OCI-LY3 (cell line): ENCODE measurements around the gene SLC25A40.

Source experiments
- H2AFZ ChIP-seq: fragments of 200-600, 300-600 bp; shearing (Covaris generic); 2 replicates; pipeline ENCODE4 v1.6.0; 2014; ENCODE audit warnings: antibody characterized with exemption, low read depth, low read length
- H3K27ac ChIP-seq: fragments of 200-600, 300-600 bp; sonication (generic); 2 replicates; pipeline ENCODE4 v1.5.1; 2014; ENCODE audit warnings: mild to moderate bottlenecking, low read length, moderate library complexity, mixed read lengths
- H3K27me3 ChIP-seq: fragments of 200-600, 300-600 bp; sonication (generic); 2 replicates; pipeline ENCODE4 v1.6.1; 2014; ENCODE audit warnings: low read depth, low read length, mixed read lengths
- H3K36me3 ChIP-seq: fragments of 200-600, 300-600 bp; sonication (generic); replicated peaks from 2 replicates; pipeline ENCODE3; 2014; ENCODE audit warnings: low read depth, low read length, mixed read lengths
- H3K4me1 ChIP-seq: fragments of 300-600, 200-600 bp; sonication (generic); 2 replicates; pipeline ENCODE4 v1.6.1; 2014; ENCODE audit warnings: low read length, mixed read lengths
- H3K4me2 ChIP-seq: fragments of 200-600, 300-600 bp; sonication (generic); 2 replicates; pipeline ENCODE4 v1.6.1; 2014; ENCODE audit warnings: low read length, mixed read lengths
- H3K4me3 ChIP-seq: fragments of 300-600, 200-600 bp; sonication (generic); 2 replicates; pipeline ENCODE4 v1.5.1; 2014; ENCODE audit warnings: antibody characterized with exemption, mild to moderate bottlenecking, low read length, moderate library complexity
- H3K79me2 ChIP-seq: fragments of 300-600, 200-600 bp; shearing (Covaris generic); 2 replicates; pipeline ENCODE4 v1.6.1; 2014; ENCODE audit warnings: mild to moderate bottlenecking, low read length, mixed read lengths
- H3K9ac ChIP-seq: fragments of 300-600, 200-600 bp; shearing (Covaris generic); 2 replicates; pipeline ENCODE4 v1.6.0; 2014; ENCODE audit warnings: mild to moderate bottlenecking, low read length, moderate library complexity
- H3K9me3 ChIP-seq: fragments of 200-600, 300-600 bp; shearing (Covaris generic); 2 replicates; pipeline ENCODE4 v1.6.1; 2014; ENCODE audit warnings: low read length, mixed read lengths; ENCODE audit not compliant: insufficient read depth
- H4K20me1 ChIP-seq: fragments of 200-600, 300-600 bp; sonication (generic); 2 replicates; pipeline ENCODE4 v1.6.1; 2016; ENCODE audit warnings: low read length, mixed read lengths; ENCODE audit not compliant: insufficient read depth
- CTCF ChIP-seq: fragments of 200-600, 300-600 bp; sonication (generic); IDR thresholded peaks from 2 replicates; pipeline ENCODE4 v1.5.1; 2014; ENCODE audit warnings: antibody characterized with exemption, low read length, low read depth
- EZH2phosphoT487 ChIP-seq: fragments of 200-600 bp; shearing (Covaris generic); IDR thresholded peaks from 2 replicates; pipeline ENCODE4 v1.6.1; 2018; ENCODE audit warnings: antibody characterized with exemption, mixed run types, low read depth

Gene SLC25A40

GRCh38 chr7:87866089-87866488 is 10.1 kb downstream of the SLC25A40 start:
- no peaks in the 10 kb centered on the region for H3K27me3 ChIP-seq
- H2AFZ ChIP-seq: no peak overlapping the region
- no peak for TF ChIP-seq EZH2phosphoT487
- TF ChIP-seq CTCF: no peak
- peaks cover 29% of the 10 kb centered on the region; the same call in 1 of the 2 replicates for H3K9me3 ChIP-seq
- peaks cover 73% of the 10 kb centered on the region for H3K36me3 ChIP-seq
- H3K9ac ChIP-seq: no peak overlapping the region
- peaks cover 55% of the 10 kb centered on the region for H3K79me2 ChIP-seq
- H3K4me3 ChIP-seq: no peak overlapping the region
- no peaks in the 10 kb centered on the region for H4K20me1 ChIP-seq
- H3K4me1 ChIP-seq: no peaks in the 10 kb centered on the region
- H3K27ac ChIP-seq: no peak overlapping the region
- no peak overlapping the region for H3K4me2 ChIP-seq

- H3K27ac ChIP-seq: no peak overlapping the region
- peaks cover 5% of the 10 kb centered on the region for H3K79me2 ChIP-seq
- no peaks in the 10 kb centered on the region for H3K27me3 ChIP-seq
- H3K4me3 ChIP-seq: no peak overlapping the region
- no peaks in the 10 kb centered on the region for H4K20me1 ChIP-seq
- H3K4me1 ChIP-seq: peaks cover 5% of the 10 kb centered on the region; the same call in 1 of the 2 replicates
- no peaks in the 10 kb centered on the region for H3K9me3 ChIP-seq
- H3K9ac ChIP-seq: no peak overlapping the region
- H2AFZ ChIP-seq: no peak overlapping the region
- TF ChIP-seq CTCF: no peak
- TF ChIP-seq EZH2phosphoT487: no peak
- no peak overlapping the region for H3K4me2 ChIP-seq
- H3K36me3 ChIP-seq: peaks cover 26% of the 10 kb centered on the region
Observed at GRCh38 chr7:87858417-87859100, 17.6 kb downstream of the SLC25A40 start.

GRCh38 chr7:87853237-87853864 is 22.8 kb downstream of the SLC25A40 start:
- Histone ChIP-seq H3K9ac (no peak overlapping the region), H3K27ac (no peak overlapping the region), H3K79me2 (no peaks in the 10 kb centered on the region), H3K9me3 (no peaks in the 10 kb centered on the region), H3K4me1 (peaks cover 1% of the 10 kb centered on the region; the same call in 1 of the 2 replicates), H4K20me1 (no peaks in the 10 kb centered on the region), H3K36me3 (peaks cover 31% of the 10 kb centered on the region), H3K4me3 (no peak overlapping the region), H3K4me2 (no peak overlapping the region), H2AFZ (no peak overlapping the region), H3K27me3 (no peaks in the 10 kb centered on the region)
- TF ChIP-seq CTCF (no peak), EZH2phosphoT487 (no peak)

- H3K79me2 ChIP-seq: no peaks in the 10 kb centered on the region
- TF ChIP-seq EZH2phosphoT487 (no peak), CTCF (no peak)
- no peaks in the 10 kb centered on the region for H3K4me1 ChIP-seq
- no peaks in the 10 kb centered on the region for H3K9me3 ChIP-seq
- H3K27me3 ChIP-seq: no peaks in the 10 kb centered on the region
- no peaks in the 10 kb centered on the region for H4K20me1 ChIP-seq
- no peak overlapping the region for H2AFZ ChIP-seq
- no peak overlapping the region for H3K27ac ChIP-seq
- H3K4me3 ChIP-seq: no peak overlapping the region
- no peak overlapping the region for H3K9ac ChIP-seq
- peaks cover 31% of the 10 kb centered on the region for H3K36me3 ChIP-seq
- H3K4me2 ChIP-seq: no peak overlapping the region
Observed at GRCh38 chr7:87852306-87852705, 23.9 kb downstream of the SLC25A40 start.
